PFSK-1 (cell line): ENCODE results near the gene GFY.

ENCODE experiments used
- TAF1 ChIP-seq: IDR thresholded peaks from 2 replicates; pipeline ENCODE4 v1.6.1; 2012; ENCODE audit warnings: low read length, control low read depth, borderline replicate concordance; ENCODE audit not compliant: insufficient read depth
- TF ChIP-seq, protein P1 (sequence below), 2 experiments: IDR thresholded peaks; 2 replicates each; pipeline versions ENCODE4 v1.6.1 to v1.8.0; 2011 to 2012; ENCODE audit warnings: low read depth in 2 of 2, low read length in 2 of 2, control low read depth in 1 of 2, inconsistent platforms in 1 of 2, mild to moderate bottlenecking in 1 of 2, moderate library complexity in 1 of 2; ENCODE audit not compliant: insufficient read depth in 1 of 2

DNA sequence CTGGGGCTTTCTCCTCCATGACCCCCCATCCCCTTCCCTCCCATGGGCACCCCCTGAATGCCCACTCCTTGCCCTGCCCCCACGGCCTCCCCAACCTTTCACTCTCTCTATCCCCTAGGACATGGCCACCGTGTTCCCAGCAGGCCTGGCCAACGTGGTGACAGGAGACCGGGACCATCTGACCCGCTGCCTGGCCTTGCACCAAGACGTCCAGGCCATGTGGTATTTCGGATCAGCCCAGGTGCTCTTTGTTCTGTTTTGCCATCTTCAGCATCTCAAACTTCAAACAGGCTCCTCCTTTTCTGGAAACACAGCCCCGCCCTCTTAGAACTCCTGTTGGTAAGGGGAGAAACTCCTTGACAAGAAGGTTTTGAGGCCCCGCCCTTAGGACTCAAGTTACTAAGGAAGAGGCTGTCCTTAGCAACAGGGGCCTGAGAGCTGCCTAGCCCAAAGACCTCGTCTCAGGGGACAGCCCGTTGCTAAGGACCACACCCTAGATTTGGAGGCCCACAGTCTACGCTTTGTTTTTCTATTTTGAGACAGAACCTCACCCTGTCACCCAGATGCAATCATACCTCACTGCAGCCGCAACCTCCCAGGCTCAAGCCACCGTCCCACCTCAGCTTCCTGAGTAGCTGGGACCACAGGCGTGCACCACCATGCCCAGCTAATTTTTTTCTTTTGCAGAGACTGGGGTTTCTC is 43.7 kb downstream of the GFY start:
- TF ChIP-seq, protein P1, sequence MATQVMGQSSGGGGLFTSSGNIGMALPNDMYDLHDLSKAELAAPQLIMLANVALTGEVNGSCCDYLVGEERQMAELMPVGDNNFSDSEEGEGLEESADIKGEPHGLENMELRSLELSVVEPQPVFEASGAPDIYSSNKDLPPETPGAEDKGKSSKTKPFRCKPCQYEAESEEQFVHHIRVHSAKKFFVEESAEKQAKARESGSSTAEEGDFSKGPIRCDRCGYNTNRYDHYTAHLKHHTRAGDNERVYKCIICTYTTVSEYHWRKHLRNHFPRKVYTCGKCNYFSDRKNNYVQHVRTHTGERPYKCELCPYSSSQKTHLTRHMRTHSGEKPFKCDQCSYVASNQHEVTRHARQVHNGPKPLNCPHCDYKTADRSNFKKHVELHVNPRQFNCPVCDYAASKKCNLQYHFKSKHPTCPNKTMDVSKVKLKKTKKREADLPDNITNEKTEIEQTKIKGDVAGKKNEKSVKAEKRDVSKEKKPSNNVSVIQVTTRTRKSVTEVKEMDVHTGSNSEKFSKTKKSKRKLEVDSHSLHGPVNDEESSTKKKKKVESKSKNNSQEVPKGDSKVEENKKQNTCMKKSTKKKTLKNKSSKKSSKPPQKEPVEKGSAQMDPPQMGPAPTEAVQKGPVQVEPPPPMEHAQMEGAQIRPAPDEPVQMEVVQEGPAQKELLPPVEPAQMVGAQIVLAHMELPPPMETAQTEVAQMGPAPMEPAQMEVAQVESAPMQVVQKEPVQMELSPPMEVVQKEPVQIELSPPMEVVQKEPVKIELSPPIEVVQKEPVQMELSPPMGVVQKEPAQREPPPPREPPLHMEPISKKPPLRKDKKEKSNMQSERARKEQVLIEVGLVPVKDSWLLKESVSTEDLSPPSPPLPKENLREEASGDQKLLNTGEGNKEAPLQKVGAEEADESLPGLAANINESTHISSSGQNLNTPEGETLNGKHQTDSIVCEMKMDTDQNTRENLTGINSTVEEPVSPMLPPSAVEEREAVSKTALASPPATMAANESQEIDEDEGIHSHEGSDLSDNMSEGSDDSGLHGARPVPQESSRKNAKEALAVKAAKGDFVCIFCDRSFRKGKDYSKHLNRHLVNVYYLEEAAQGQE (IDR thresholded peaks at IDR 0.05; ENCODE audit: insufficient read depth in 1 of 2, low read depth in 2 of 2, low read length in 2 of 2), result no peak
- no peak for TF ChIP-seq TAF1
